ENCODE data around the gene DTX2.
"Not testable (repeated sequence)": the region's sequence is repeated elsewhere in the genome, so short reads cannot be mapped to it uniquely, and the experiment has no call there.

Gene DTX2

DNA sequence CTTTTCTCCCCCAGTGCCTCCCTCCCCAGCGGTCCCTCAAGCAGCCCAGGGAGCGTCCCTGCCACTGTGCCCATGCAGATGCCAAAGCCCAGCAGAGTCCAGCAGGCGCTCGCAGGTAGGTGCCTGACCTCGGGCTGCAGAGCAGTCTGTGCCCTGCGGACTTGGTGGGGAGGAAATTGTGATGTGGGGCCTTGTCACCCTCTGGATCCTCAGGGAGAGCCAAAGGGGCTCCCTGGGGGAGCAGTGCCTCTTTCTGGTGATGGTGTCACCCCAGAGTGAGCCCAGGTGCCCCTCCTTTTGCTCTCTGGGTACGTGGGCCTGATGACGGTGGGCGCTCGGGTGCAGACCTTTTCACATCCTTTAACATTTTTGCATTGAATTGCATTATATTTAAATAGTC lies 30.6 kb downstream of the DTX2 start:
- DNase-seq (ENCODE audit: low read depth) = not testable (repeated sequence)

DNA sequence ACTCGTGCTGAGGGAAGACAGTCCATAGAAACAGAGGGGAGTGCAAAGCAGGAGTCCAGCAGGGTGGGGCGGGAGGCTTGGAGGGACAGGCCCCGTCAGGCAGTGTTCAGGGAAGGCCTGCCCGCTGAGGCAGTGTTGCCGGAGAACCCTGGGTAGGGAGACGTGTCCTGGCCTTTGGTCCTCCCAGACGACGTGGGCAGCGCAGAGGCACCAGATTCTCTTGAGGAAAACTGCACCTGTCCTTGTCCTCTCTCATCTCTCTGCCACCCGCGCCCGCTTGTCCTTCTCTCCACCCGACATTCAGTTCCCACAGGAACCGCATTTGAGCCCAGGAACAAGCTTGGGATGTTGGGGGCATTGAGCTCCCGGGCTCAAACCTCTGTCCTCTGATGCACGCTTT lies 34.2 kb downstream of the DTX2 start:
- DNase-seq (ENCODE audit: low read depth) = not testable (repeated sequence)

DNA sequence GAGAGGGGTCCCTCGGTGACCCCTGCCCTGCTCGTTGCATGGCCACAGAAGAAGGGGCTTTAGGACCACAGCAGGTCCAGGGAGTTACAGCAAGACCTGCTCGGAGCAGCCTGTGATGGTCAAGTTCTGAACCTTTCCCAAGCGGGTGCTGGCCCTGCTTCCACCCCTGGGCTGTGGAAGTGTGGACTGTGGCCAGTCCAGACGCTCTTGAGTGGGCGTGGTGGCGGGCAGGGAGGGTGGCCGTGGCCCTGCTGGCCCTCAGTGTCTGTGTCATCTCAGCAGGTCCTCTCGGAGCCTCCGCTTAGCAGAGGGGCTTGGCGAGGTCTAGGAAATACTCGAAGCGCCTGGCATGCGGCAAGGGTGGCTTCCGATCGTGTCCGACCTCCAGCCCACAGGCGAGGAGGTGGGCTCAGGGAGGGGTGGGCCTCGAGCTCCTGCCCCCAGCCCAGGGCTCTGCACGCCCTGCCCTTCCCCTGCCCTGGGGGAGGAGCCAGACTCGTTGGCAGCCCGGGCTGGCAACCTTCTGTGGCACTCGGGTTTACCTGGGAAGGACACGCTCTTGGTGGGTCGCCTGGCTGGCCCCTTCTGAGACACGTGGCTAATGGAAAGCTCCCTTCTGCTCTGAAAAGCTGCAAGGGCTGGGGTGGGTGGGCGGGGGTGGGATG lies 36.5 kb downstream of the DTX2 start:
- DNase-seq (ENCODE audit: low read depth) = not testable (repeated sequence)

DNA sequence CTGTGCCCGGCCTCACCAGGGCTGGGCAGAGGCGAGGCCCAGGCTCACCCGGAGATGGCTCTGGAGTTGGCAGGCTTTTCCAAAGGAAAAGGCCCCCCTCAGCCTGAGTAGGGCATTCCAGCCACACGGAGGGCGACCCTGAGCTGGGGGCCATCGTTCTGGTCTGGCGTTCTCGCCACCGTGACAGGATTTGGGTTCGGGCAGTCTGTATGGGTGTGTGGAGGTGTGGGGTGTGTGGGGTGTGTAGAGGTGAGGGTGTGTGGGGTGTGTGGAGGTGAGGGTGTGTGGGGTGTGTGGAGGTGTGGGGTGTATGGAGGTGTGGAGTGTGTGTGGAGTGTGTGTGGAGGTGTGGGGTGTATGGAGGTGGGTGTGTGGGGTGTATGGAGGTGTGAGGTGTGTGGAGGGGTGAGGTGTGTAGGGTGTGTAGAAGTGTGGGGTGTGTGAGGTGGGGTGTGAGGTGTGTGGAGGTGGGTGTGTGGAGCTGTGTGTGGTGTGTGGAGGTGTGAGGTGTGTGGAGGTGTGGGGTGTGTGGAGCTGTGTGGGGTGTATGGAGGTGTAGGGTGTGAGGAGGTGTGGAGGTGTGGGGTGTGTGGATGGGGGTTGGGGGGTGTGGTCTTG lies 37.2 kb downstream of the DTX2 start:
- DNase-seq (ENCODE audit: low read depth) = not testable (repeated sequence)

DNA sequence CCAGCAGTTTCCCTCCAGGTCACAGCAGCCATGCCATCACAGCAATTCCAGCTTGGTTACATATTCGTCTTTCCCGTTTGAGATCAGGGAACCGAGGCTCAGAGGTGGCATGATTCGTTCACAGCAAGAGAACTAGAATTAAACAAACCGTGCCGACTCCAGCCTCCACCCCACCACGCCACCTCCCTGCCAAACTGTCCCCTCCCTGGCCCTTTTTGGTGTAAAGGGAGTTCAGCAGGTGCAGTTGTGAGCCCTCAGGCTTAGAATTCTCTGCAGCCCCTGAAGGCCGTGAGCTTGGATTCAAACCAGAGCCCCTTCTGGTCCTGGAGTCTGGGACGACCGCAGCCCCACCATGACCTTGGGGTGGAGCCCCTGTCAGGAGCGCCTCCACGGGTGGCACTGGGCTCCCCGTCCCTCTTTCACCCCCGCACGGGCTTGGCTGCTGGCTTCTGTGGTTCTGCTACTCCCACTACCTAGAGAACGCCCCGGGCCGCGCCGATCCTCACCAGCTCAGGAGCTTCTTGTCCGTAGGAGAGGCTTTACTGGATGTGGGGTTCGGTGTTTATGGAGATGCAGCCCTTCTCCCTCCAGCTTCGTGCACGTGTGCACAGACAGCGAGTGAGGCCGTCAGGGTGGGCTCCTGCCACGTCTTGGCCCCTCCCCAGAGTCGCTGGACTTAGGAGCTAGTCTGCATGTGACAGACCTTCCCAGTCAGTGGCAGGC lies 37.9 kb downstream of the DTX2 start:
- not testable (repeated sequence) for DNase-seq (ENCODE audit: low read depth)

DNA sequence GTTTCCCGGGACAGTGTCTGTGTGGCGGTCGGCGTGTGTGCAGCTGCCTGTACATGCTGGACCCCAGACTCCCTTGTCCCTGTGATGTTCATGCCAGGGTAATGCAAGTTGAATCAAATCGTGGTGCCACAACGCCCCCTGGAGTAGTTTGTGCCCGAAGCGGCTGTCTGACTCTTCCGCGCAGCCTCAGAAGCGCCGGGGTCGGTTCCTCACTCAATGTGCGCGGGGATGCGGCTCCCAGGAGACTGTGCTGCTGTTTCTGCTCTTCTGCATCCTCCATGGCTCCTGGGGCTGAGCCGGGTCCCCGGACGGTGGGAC lies 38.4 kb downstream of the DTX2 start:
- not testable (repeated sequence) for DNase-seq (ENCODE audit: low read depth)

DNA sequence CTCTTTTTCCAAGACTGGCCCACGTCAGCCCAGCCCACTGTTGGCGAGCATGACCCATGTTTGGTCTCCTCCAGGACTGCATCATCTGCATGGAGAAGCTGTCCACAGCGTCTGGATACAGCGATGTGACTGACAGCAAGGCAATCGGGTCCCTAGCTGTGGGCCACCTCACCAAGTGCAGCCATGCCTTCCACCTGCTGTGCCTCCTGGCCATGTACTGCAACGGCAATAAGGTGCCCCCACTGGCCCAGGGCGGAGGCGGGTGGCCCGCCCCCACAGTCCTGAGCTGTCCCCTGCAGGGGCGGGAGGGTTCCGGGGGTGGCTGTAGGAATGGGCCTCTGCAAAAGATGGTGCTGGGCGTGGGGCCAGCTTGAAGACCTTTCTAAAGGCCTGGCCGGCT lies 40.7 kb downstream of the DTX2 start:
- not testable (repeated sequence) for DNase-seq (ENCODE audit: low read depth)

DNA sequence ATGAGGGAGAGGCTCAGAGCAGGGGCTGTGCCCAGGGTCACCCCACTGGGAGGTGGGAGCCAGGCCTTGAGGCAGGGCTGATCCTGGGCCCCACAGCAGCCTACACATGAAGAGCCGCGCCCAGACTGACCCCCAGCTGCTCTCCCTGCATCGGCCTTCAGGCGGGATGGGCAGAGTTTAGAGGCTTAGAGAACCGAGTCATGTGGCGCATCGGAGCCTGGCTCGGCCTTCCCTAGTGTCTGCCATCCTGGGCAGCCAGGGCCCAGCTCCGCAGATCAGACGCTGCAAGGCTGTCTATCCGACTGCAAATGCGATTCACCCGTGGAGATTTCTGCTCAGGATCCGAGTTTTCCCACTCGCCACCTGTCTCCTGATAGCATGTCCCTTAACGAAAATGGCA lies 41.3 kb downstream of the DTX2 start:
- DNase-seq (ENCODE audit: low read depth) = not testable (repeated sequence)

DNA sequence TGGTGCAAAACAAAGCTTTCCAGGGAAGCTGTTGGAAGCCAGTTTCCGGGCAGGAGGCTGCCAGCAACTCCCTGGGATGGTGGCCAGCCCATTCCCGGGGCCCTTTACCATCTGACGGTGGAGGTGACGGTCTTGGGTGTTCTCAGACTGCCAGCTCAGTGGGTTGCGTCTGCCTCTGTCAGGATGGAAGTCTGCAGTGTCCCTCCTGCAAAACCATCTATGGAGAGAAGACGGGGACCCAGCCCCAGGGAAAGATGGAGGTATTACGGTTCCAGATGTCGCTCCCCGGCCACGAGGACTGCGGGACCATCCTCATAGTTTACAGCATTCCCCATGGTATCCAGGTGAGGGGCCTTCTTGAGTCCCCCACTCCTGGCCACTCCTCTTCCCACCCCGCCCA lies 41.7 kb downstream of the DTX2 start:
- DNase-seq (ENCODE audit: low read depth) = not testable (repeated sequence)

DNA sequence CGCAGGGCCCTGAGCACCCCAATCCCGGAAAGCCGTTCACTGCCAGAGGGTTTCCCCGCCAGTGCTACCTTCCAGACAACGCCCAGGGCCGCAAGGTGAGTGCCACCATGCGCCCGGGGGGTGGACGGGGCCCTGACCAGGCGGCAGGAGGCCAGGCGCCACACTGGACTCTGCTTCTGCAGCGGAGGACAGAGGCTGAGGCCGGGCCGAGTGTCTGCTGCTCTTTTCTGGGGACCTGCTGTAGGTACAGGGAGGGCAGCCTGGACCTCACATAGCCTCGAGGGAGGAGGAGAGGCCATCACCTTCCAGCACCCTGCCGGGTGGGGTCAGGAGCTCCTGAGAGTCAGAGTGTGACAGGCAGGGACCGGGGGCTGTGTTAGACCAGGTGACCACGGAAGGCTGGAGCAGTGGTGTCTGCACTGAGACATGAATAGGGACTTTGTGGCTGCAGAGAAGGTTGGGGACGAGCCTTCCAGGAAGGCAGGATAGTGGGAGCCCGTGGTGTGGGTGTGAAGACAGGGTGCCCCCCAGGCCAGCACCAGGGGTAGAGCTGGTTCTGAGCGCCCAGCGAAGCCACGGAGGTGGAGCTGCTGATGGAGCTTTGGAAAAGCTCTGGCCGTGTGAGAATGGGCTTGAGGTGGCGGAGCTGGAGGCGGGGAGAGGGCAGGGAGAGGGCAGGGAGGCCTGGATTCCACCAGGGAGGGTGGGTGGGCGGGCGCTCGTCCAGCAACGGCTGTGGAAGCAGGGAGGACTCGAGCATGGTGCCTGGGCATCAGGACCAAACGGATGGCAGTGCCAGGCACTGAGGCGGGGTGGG lies 43.0 kb downstream of the DTX2 start:
- not testable (repeated sequence) for DNase-seq (ENCODE audit: low read depth)

DNA sequence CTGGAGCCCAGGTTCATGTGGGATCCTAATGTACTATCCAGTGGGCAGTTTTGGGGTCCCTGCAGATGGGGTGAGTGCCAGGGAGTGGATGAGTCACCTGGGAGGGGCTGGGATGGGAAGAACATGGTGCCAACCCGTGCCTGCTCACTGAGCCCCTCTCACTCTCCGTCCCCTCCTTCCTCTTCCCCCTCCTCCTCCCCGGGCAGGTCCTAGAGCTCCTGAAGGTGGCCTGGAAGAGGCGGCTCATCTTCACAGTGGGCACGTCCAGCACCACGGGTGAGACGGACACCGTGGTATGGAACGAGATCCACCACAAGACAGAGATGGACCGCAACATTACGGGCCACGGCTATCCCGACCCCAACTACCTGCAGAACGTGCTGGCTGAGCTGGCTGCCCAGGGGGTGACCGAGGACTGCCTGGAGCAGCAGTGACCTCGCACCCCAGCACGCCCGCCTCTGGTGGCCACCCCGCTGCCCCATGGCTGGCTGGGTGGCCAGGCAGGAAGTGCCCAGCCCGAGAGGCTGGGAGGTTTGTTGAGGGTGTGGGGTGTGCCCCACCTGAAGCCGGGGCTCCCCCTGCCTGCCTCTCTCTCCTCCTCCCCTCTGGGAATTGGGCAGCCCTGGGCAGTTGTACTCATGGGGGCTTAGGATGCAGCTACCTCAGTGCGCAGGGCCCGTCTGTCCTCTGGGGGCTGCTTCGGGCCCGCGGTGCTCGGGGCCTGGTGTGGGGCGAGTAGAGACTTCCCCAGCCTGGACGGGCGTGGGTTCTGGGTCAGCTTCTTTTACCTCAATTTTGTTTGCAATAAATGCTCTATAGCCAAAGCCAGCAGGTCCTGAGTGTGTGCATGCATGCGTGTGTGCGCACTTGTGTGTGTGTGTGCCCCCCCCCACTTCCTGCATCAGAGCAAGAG lies 43.9 kb downstream of the DTX2 start:
- DNase-seq (ENCODE audit: low read depth) = no peak

DNA sequence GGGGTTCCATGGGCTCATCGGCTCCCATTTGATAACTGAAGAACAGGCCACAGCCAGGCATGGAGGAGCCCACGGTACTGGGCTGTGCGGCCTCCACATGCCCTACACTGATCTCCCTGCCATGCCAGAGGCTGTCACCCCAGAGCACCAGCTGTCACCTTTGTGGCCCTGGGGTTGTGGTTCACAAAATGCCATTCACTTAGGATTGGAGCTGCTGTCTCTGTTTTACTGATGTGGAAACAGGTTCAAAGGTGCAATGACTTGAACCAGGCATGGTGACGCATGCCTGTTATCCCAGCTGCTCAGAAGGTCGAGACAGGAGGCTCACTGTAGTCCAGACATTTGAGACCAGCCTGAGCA lies 44.6 kb downstream of the DTX2 start:
- no peak for DNase-seq (ENCODE audit: low read depth)

DNA sequence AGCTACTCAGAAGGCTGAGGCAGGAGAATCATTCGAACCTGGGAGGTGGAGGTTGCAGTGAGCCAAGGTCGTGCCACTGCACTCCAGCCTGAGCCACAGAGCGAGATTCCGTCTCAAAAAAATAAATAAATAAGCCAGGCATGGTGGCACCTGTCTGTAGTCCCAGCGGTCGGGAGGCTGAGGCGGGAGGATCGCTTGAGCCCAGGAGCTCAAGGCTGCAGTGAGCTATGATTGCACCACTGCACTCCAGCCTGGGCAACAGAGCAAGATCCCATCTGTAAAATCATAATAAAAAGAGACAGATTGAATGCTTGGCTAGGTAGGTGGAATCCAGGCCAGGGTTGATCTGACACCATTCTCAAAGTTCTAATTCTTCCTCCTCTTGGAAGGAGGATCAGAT lies 45.1 kb downstream of the DTX2 start:
- DNase-seq (ENCODE audit: low read depth) = not testable (repeated sequence)

DNA sequence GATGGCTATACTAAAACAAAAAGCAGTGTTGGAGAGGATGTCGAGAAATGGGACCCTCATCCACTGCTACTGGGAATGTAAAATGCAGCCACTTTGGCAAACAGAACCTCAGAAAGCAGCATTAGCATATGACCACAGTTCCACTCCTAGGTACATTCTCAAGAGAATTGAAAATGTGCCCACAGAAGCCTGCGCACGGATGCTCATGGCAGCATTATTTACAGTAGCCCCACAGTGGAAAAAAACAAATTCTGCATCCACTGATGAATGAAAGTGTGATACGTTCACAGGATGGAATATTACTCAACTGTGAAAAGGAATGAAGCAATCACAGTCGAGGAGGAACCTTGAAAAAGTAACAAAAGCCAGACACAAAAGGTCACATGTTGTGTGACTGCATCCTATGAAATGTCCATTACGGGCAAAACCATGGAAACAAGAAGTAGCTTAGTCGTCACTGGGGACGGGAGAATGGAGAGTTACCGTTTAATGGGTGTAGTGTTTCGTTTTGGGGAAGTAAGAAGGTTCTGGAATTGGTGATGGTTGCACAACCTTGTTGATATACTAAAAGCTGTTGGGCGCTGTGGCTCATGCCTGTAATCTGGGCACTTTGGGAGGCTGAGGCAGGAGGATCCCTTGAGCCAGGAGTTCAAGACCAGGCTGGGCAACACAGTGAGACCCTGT lies 46.4 kb downstream of the DTX2 start:
- no peak for DNase-seq (ENCODE audit: low read depth)

DNA sequence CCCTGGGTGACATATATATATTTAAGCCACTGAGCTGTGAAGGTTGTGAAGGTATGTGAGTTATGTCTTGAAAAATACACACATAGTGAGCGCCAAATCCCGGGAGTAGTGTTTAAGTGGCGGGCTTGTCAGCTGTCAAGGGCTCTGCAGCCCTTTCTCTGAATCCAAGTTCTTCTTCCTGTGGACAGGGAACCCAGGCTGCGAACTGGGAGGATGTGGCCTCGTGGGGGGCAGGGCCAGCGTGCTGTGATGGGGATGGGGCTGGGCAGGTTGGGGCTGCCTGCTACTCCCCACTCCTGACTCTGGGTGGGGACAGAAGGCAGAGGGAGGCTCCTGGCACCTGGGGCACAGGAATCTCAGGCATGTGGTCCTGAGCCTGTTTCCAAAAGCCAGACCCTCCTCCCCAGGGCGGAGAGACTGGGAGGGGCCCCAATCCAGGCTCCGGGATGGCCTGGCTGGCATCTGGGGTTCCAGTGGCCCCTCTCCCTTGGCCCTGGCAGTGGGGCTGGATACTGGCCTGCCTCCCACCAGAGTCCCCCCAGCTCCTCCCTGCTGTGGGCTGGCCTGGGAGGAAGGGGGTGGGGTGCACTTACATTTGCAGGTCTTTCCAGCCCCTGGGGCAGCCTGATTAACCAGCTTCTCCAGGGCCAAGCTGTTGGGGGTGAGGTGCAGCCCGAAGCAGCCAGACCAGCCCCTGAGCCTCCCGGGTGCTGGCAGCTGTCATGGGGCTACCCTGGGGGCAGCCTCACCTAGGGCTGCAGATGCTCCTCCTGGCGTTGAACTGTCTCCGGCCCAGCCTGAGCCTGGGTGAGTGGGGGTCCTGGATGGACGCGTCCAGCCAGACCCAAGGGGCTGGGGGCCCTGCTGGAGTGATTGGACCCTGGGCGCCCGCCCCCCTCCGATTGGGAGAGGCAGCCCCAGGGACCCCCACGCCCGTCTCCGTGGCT lies 48.7 kb downstream of the DTX2 start, which contains the start of gene UPK3B:
TSS of gene UPK3B (plus strand) at position 622 of the 947 bp plus-strand sequence. CDS start at position 723, 101 bp downstream.
- DNase-seq (ENCODE audit: low read depth) = no peak

DNA sequence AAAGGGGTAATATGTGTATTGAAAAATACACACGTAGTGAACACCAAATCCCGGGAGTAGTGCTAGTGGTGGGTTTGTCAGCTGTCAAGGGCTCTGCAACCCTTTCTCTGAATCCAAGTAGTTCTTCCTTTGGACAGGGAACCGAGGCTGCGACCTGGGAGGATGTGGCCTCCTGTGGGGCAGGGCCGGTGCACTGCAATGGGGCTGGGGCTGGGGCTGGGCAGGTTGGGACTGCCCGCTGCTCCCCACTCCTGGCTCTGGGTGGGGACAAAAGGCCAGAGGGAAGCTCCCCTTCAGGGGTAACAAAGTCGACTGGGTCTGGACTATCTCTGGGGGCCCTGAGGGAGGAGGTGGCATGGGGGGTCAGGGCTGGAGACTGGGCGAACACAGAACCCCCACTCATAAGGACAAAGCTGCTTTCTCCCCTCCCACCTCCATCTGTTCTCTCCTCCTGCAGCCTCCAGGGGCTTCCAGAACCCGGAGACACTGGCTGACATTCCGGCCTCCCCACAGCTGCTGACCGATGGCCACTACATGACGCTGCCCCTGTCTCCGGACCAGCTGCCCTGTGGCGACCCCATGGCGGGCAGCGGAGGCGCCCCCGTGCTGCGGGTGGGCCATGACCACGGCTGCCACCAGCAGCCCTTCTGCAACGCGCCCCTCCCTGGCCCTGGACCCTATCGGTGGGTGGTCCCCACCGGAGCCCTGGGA lies 49.8 kb downstream of the DTX2 start:
- not testable (repeated sequence) for DNase-seq (ENCODE audit: low read depth)

DNA sequence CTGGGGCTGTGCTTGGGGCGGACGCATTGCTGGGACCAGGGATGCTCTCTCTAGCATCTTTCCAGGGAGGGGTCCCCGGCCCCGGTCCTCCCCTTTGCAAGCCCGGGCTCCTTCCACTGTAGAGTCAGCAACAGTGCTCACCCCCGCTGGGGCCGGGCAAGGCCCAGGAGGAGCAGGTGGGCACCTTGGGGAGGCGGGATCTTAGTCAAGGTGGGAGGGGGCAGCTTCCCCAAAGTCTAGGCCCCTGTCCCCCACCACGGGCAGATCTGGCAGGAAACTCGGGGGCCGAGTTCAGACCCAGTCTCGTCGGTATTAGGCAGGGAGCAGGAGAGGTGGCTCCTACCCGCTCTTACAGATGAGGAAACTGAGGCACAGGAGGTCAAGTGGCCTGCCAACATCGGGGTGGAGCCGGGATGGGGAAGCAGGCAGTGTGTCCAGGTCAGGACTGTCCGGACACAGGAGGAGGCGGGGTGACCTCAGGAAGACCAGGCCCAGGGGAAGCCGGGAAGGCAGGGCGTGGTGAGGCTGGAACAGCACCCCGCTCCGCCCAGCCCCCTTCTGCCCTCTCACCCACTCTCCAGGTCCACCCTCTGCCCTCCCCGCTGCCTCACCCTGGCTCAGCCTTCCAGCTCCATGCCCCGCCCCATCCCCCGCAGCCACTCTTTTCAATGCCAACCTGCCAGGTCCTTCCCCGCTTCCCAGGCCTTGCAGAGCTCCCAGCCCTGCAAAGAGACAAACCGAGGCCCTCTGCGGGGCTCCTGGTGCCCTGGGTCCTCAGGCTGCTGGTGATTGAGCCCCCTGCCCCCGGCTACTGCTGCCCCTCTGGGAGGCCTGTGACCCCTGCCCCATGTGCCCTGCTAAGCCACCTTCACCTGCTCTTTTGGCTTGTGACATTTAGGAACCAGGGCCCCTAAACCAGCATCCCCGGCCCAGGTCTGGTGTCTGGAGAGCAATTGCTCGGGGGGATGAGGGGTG lies 50.7 kb downstream of the DTX2 start:
- not testable (repeated sequence) for DNase-seq (ENCODE audit: low read depth)
